ENCODE data around the gene LANCL2.

GRCh38 chr7:55475855-55476803 lies 111.0 kb downstream of the LANCL2 start:
- TF ChIP-seq GATA3 (IDR thresholded peaks at IDR 0.05; ENCODE audit: low read depth, low read length) (no peak), GATA2 (IDR thresholded peaks at IDR 0.05; ENCODE audit: low read depth, low read length) (no peak)

All from SH-SY5Y (cell line).